Transverse colon (tissue), 3 donors: Measurements from ENCODE around the gene LRRC4C.
"Not testable (repeated sequence)": the region's sequence is repeated elsewhere in the genome, so short reads cannot be mapped to it uniquely, and the experiment has no call there.

ENCODE experiments used
- CTCF ChIP-seq, 5 experiments: fragments of 200-600 bp in 3 of 5; fragments of 450-650 bp in 2 of 5; sonication (generic) in 3 of 5; IDR thresholded peaks; 1 replicate in 2 of 5; 2 replicates in 3 of 5; pipeline ENCODE4 v1.5.1; 2016 to 2017; ENCODE audit warnings: antibody characterized with exemption in 5 of 5, inconsistent platforms in 3 of 5, mild to moderate bottlenecking in 2 of 5, moderate library complexity in 1 of 5
- POLR2A ChIP-seq: fragments of 450-650 bp; IDR thresholded peaks from one replicate; pipeline ENCODE4 v1.6.1; 2016; ENCODE audit warnings: antibody characterized with exemption, mild to moderate bottlenecking, moderate library complexity

GRCh38 chr11:40857754-40858153 is 601.7 kb downstream of the LRRC4C start:
- not testable (repeated sequence) for TF ChIP-seq CTCF (IDR thresholded peaks at IDR 0.05); POLR2A
